Right lobe of liver (tissue), 6 donors: ENCODE measurements around the gene CFAP90. TPM values are rescaled to one million over a fixed set of nuclear protein-coding genes. Genes with fewer than 3 reads are reported as not detected.

Experiments used
- ATAC-seq, 4 donors: fragments of 200-7000 bp; cut with Tn5 transposase; one replicate each; pipeline ENCODE4 v1.9.1; 2020; ENCODE audit warnings: mild to moderate bottlenecking in 4 of 4, moderate library complexity in 4 of 4
- DNase-seq, 3 donors: peaks; one replicate each; pipeline ENCODE4 v3.0.0-alpha.2; 2020
- H3K27ac ChIP-seq, 3 donors: fragments of 200-600 bp; one replicate each; pipeline ENCODE4 v1.8.0; 2022
- H3K27me3 ChIP-seq, 2 donors: fragments of 200-600 bp; one replicate each; pipeline ENCODE4 v1.8.0; 2022
- H3K36me3 ChIP-seq, 4 donors: fragments of 200-600 bp; sonication (generic) in 1 of 4; one replicate each; pipeline versions ENCODE4 v1.5.1 to v1.8.0; 2017 to 2022; ENCODE audit warnings: control low read depth in 1 of 4
- H3K4me1 ChIP-seq, 4 donors: fragments of 200-600 bp; sonication (generic) in 1 of 4; one replicate each; pipeline versions ENCODE4 v1.5.1 to v1.8.0; 2017 to 2022; ENCODE audit warnings: control low read depth in 1 of 4
- H3K4me3 ChIP-seq, 3 donors: fragments of 200-600 bp; one replicate each; pipeline ENCODE4 v1.8.0; 2022
- H3K9me3 ChIP-seq, 4 donors: fragments of 200-600 bp; sonication (generic) in 1 of 4; one replicate each; pipeline versions ENCODE4 v1.5.1 to v1.8.0; 2017 to 2022; ENCODE audit warnings: control low read depth in 1 of 4
- POLR2A ChIP-seq: fragments of 450-650 bp; IDR thresholded peaks from one replicate; pipeline ENCODE4 v1.6.1; 2017; ENCODE audit warnings: antibody characterized with exemption, mild to moderate bottlenecking
- WGBS: methylation state at CpG from one replicate; pipeline ENCODE4 v1.1.6; 2018; ENCODE audit warnings: low coverage, low lambda C conversion rate; ENCODE audit not compliant: insufficient coverage; ENCODE audit errors: missing lambda C conversion rate; 5-methylcytosine and 5-hydroxymethylcytosine counted together
- intact Hi-C, 2 donors: fragments of 100-400 bp; cut with DNase I; formaldehyde crosslinking; loops; one replicate each; pipeline versions ENCODE4 v1.11.2 to v1.14.1; 2022
- total RNA-seq, 6 experiments: library from RNA; depleted of rRNA in 2 of 6; stranded (reverse); fragments of >200 nt in 2 of 6; fragmentation: NEBNext Ultra II Directional in 3 of 6; extraction: Animal tissue kit (Norgen Biotek cat#: 25700) in 3 of 6; gene quantifications; one replicate each; pipeline versions ENCODE4 v1.1.0 to v1.2.4, GENCODE V29; 2016 to 2023
- TF ChIP-seq, protein P1 (sequence below), 4 donors: fragments of 200-600 bp in 3 of 4; fragments of 450-650 bp in 1 of 4; IDR thresholded peaks; one replicate each; pipeline versions ENCODE4 v1.5.1 to v1.8.0; 2016 to 2022; ENCODE audit warnings: antibody characterized with exemption in 4 of 4, mild to moderate bottlenecking in 2 of 4
- donor health status: DM: no; HTN: yes; CAD: no.
- donor health status: DM: no; HTN: no; CAD: no.
- donor health status: DM: no; HTN: no; CAD: no.
- donor health status: DM: no; HTN: yes; CAD: no.
- donor health status: DM: no; HTN: yes; CAD: no.

CFAP90 gene
- total RNA-seq, 6 experiments from 2014 or later: 0.10 to 0.64 (median 0.41) TPM; not detected in 2

DNA sequence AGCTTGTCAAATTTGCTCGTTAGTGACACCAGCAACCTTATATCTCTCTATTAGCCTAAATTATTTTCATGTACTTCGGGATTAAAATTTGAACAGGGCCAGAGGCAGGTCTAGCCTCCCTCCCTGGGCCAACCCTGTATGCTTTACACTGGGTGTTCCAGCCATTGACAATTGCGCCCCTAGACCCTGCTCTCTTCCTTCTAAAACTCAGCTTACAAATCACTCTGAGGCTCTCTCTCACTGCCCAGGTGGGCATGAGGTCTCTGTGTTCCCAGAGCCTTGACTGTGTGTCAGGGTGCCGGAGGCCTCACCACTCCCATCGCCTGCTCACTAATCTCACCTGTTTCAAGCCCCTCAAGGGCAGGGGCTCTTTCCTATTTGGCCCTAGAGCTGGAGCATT, 6.4 kb upstream of the CFAP90 start:
- peaks cover 0 to 5% (median 1%) of the 10 kb centered on the region in 4 donors for H3K4me1 ChIP-seq
- H3K27me3 ChIP-seq: no peaks in the 10 kb centered on the region
- peaks cover 0 to 33% (median 20%) of the 10 kb centered on the region in 4 donors for H3K36me3 ChIP-seq
- ATAC-seq (no peak), DNase-seq (no peak)
- TF ChIP-seq, protein P1, sequence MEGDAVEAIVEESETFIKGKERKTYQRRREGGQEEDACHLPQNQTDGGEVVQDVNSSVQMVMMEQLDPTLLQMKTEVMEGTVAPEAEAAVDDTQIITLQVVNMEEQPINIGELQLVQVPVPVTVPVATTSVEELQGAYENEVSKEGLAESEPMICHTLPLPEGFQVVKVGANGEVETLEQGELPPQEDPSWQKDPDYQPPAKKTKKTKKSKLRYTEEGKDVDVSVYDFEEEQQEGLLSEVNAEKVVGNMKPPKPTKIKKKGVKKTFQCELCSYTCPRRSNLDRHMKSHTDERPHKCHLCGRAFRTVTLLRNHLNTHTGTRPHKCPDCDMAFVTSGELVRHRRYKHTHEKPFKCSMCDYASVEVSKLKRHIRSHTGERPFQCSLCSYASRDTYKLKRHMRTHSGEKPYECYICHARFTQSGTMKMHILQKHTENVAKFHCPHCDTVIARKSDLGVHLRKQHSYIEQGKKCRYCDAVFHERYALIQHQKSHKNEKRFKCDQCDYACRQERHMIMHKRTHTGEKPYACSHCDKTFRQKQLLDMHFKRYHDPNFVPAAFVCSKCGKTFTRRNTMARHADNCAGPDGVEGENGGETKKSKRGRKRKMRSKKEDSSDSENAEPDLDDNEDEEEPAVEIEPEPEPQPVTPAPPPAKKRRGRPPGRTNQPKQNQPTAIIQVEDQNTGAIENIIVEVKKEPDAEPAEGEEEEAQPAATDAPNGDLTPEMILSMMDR (IDR thresholded peaks at IDR 0.05): no peak
- no peak for TF ChIP-seq POLR2A
- H3K4me3 ChIP-seq: no peak overlapping the region
- H3K27ac ChIP-seq: no peak overlapping the region
- H3K9me3 ChIP-seq: no peaks in the 10 kb centered on the region
- WGBS: 66% methylated on average over 4 of the region's 5 CpGs
- intact Hi-C loops: no loop called here

DNA sequence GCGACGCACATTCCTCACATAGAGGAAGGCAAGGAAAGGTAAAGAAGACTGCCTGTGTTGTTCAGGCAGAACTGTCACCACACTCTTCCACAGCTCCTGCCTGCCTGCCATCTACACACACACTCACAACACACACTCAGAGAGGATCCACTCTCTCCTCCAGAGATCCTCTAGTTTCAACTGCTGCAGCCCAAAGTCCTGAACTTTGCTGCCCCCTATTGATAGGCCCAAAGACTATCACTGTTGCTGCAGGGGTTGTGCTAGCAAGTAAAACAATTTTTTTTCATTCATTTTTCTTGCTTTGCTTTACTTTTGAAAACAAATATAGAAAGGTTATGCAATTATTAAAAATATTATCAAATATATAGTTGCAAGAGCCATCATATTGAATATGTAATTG, 5.9 kb upstream of the CFAP90 start:
- Histone ChIP-seq H3K27me3 (no peaks in the 10 kb centered on the region), H3K4me3 (no peak overlapping the region), H3K36me3 (peaks cover 0 to 28% (median 17%) of the 10 kb centered on the region in 4 donors), H3K27ac (no peak overlapping the region), H3K4me1 (peaks cover 0 to 10% (median 3%) of the 10 kb centered on the region in 4 donors), H3K9me3 (no peaks in the 10 kb centered on the region)
- ATAC-seq (peak; percentile 86 to 92 (median 90)), DNase-seq (no peak)
- TF ChIP-seq POLR2A: no peak
- TF ChIP-seq, protein P1 (IDR thresholded peaks at IDR 0.05): peak; percentile 68 to 85 (median 76)
- intact Hi-C loops: no loop called here
- 95% methylated on average over 2 of the region's 2 CpGs for WGBS

DNA sequence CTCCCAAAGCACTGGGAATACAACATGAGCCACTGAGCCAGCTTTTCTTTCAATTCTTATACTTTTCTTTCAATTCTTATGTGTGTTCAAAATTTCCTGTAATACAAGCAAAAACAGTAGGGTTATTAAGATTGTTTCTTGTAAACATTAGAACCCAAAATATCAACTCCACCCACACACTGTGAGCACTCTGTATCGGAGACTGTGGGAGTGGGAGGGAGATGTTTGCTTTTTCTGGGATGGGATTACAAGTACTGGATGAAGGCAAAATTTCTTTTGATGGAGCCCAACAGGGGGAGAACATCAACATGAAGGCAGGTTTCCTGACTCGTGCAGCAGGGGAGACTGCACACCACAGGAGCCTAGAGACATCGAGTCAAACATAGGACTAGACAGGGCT, 4.7 kb upstream of the CFAP90 start:
- WGBS: 62% methylated on average over 3 of the region's 3 CpGs

DNA sequence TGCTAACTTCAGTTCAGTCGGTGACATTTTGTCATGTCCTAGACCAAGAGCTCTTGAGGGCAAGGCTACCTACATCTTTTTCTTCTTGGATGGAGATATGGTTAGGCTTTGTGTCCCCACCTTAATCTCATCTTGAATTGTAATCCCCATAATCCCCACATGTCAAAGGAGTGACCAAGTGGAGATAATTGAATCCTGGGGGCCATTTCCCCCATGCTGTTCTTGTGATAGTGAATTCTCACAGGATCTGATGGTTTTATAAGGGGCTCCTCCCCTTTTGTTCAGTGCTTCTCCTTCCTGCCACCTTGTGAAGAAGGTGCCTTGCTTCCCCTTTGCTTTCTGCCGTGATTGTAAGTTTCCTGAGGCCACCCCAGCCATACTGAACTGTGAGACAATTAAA, 2.1 kb upstream of the CFAP90 start:
- Histone ChIP-seq H3K27ac (no peak overlapping the region), H3K4me3 (no peak overlapping the region), H3K4me1 (peaks cover 0 to 20% (median 3%) of the 10 kb centered on the region in 4 donors), H3K9me3 (no peaks in the 10 kb centered on the region), H3K36me3 (no peaks in the 10 kb centered on the region), H3K27me3 (no peaks in the 10 kb centered on the region)
- intact Hi-C loops: no loop called here
- ATAC-seq (no peak), DNase-seq (no peak)
- TF ChIP-seq POLR2A: no peak
- TF ChIP-seq, protein P1 (IDR thresholded peaks at IDR 0.05): no peak
- WGBS: 68% methylated on average over 2 of the region's 2 CpGs

More for the DNA sequence above, 4.7 kb upstream of the CFAP90 start:
- Histone ChIP-seq H3K36me3 (peaks cover 0 to 17% (median 9%) of the 10 kb centered on the region in 4 donors), H3K27ac (no peak overlapping the region), H3K9me3 (no peaks in the 10 kb centered on the region), H3K27me3 (no peaks in the 10 kb centered on the region), H3K4me3 (no peak overlapping the region), H3K4me1 (peaks cover 0 to 20% (median 3%) of the 10 kb centered on the region in 4 donors)
- no peak for DNase-seq
- TF ChIP-seq, protein P1 (IDR thresholded peaks at IDR 0.05): no peak
- TF ChIP-seq POLR2A: no peak
- no peak for ATAC-seq
- intact Hi-C loops: no loop called here

DNA sequence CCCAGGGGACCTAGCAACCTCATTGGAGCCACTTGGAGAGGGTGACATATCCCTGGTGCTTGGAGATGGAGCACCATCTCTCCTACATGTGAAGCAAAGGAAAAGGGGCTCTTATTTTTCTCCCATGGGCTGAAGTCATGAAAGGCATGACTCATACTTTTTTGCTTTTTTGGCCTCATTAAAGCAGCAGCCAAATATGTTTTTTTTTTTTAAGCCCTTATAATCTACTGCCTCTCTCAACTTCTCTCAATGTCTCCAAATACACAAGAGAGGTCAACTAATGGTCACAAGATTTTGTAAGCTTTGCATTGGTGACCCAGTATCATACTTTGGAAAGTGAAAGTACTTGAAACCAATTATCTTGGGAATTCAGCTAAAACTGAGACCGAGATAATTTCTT, 1.6 kb upstream of the CFAP90 start:
- Histone ChIP-seq H3K27me3 (no peaks in the 10 kb centered on the region), H3K27ac (peak overlapping the region in 1 of 3 donors; percentile 38), H3K9me3 (no peaks in the 10 kb centered on the region), H3K4me3 (no peak overlapping the region), H3K36me3 (no peaks in the 10 kb centered on the region), H3K4me1 (peaks cover 0 to 20% (median 3%) of the 10 kb centered on the region in 4 donors)
- DNase-seq (no peak), ATAC-seq (no peak)
- intact Hi-C loops: no loop called here
- TF ChIP-seq, protein P1 (IDR thresholded peaks at IDR 0.05): no peak
- TF ChIP-seq POLR2A: no peak
- WGBS: 77% methylated on average over 1 of the region's 1 CpG
